Muscle layer of duodenum (tissue), 2 donors: Measurements from ENCODE around the gene RFK.
"Not testable (repeated sequence)": the region's sequence is repeated elsewhere in the genome, so short reads cannot be mapped to it uniquely, and the experiment has no call there.

Source experiments
- H3K27ac ChIP-seq: one replicate; pipeline ENCODE4 v1.7.0; 2013; ENCODE audit warnings: mild to moderate bottlenecking, low read length
- H3K27me3 ChIP-seq: one replicate; pipeline ENCODE4 v1.7.0; 2013; ENCODE audit warnings: low read depth, mild to moderate bottlenecking, control low read depth, low read length
- H3K36me3 ChIP-seq, 2 donors: one replicate each; pipeline ENCODE4 v1.7.0; 2013; ENCODE audit warnings: low read length in 2 of 2, control low read depth in 1 of 2, mild to moderate bottlenecking in 1 of 2; ENCODE audit not compliant: insufficient read depth in 2 of 2, control insufficient read depth in 1 of 2
- H3K4me1 ChIP-seq, 2 donors: one replicate each; pipeline ENCODE4 v1.7.0; 2013; ENCODE audit warnings: low read length in 2 of 2, mild to moderate bottlenecking in 2 of 2, control low read depth in 1 of 2, moderate library complexity in 1 of 2; ENCODE audit not compliant: insufficient read depth in 2 of 2, control insufficient read depth in 1 of 2
- H3K4me3 ChIP-seq, 2 donors: one replicate each; pipeline ENCODE4 v1.7.0; 2013; ENCODE audit warnings: low read length in 2 of 2, low read depth in 1 of 2, mild to moderate bottlenecking in 1 of 2
- H3K9me3 ChIP-seq, 2 donors: one replicate each; pipeline ENCODE4 v1.7.0; 2013; ENCODE audit warnings: low read length in 2 of 2, control low read depth in 1 of 2, mild to moderate bottlenecking in 1 of 2; ENCODE audit not compliant: control insufficient read depth in 1 of 2
- donor health status: healthy.

Gene RFK

DNA sequence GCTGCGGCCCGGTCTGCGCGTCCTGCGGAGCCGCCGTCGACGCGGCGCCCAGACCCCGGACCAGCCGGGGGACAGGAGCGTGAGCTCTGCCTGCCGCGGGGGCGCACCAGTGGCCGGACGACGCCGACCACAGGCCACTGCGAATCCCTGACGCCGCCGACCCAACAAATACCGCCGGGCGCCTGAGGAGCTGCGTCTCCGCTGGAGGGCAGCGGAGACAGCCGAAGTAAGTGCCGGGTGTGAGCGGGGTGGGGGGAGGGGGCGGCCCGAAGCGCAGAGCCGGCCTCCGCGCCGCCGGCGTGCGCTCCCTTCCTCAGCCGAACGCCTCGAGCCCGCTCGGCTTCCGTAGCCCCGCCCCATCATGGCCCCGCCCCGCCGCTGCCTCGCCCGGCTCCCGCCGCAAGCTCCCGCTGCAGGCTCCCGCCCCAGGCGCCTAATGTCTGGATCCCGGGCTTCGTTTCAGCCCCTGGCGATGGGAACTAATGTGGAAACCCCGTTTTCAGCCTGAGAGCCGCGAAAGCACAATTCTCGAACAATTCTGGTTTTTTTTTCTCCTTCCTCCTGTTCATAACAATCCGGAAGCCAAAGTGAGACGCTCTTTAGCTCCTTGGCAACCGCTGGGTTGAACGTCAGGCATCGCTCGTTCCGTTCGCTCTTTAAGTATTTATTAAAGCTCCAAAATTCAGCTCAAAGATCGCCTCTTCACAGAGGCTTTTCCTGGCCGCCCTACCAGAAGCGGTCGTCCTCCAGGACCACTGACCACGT lies at the start of gene RFK:
TSS of gene RFK (minus strand) at position 232 of the 765 bp plus-strand sequence. CDS start 255 bp downstream, outside the sequence.
- no peaks in the 10 kb centered on the region for H3K27me3 ChIP-seq
- peaks cover 7 to 13% of the 10 kb centered on the region in 2 donors for H3K4me1 ChIP-seq
- peak within 1 kb of the TSS; percentile 89 to 97 for H3K4me3 ChIP-seq
- H3K27ac ChIP-seq = peak within 1 kb of the TSS; percentile 99
- peaks cover 0 to 4% of the 10 kb centered on the region in 2 donors for H3K36me3 ChIP-seq
- H3K9me3 ChIP-seq = no peaks in the 10 kb centered on the region

DNA sequence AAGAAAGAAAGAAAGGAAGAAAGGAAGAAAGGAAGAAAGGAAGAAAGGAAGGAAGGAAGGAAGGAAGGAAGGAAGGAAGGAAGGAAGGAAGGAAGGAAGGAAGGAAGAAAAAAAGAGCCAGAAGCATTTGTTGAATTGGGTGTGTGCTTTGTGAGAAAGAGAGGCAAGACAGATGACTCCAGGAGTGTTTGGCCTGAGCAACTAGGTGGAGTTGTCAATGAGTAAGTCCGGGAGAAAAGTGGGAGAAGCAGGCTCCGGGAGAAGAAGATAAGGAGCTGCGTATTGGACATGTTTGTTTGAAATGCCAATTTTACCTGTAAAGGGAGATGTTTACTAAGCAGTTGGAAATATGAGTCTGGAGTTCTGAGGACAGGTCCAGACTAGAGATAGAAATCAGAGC lies 49.7 kb upstream of the RFK start:
- Histone ChIP-seq H3K9me3 (no peaks in the 10 kb centered on the region), H3K27ac (no peak overlapping the region), H3K27me3 (no peaks in the 10 kb centered on the region), H3K36me3 (no peaks in the 10 kb centered on the region), H3K4me3 (no peak overlapping the region), H3K4me1 (peaks cover 0 to 4% of the 10 kb centered on the region in 2 donors)

DNA sequence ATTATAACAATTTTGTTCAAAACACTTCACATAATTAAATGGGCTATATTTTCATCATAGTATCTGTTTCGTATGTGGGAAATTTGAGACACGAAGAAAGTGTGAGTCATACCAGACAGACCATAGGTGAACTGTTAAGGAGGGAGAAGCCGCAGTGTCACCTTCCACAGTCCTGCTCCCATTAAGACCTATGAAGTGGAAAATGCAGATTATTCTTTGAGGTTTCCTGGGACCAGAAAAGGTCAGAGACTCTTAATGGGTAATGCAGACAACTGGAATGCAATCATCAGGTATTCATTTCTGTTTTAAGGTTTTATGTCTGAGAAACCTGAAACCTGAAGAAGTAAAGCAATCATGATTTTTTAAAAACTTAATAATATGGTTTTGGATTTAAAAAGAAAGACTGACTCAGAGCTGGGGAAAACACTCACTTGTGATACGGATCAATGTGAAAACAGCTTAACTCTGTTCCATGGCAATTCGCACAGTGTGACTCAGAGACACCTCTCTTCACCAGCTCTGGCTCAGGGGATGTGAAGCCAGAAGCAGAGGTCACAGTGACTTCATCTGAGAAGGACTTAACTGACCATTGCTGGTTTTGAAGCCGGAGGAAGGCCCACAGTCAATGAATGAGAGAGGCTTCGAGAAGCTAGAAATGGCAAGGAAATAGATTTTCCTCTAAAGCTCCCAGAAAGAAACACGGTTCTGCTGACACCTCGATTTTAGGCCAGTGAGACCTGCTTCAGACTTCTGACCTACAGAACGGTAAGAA lies 47.5 kb upstream of the RFK start:
- no peaks in the 10 kb centered on the region for H3K9me3 ChIP-seq
- H3K4me1 ChIP-seq = no peaks in the 10 kb centered on the region
- H3K4me3 ChIP-seq = no peak overlapping the region
- H3K27ac ChIP-seq = no peak overlapping the region
- no peaks in the 10 kb centered on the region for H3K27me3 ChIP-seq
- no peaks in the 10 kb centered on the region for H3K36me3 ChIP-seq

DNA sequence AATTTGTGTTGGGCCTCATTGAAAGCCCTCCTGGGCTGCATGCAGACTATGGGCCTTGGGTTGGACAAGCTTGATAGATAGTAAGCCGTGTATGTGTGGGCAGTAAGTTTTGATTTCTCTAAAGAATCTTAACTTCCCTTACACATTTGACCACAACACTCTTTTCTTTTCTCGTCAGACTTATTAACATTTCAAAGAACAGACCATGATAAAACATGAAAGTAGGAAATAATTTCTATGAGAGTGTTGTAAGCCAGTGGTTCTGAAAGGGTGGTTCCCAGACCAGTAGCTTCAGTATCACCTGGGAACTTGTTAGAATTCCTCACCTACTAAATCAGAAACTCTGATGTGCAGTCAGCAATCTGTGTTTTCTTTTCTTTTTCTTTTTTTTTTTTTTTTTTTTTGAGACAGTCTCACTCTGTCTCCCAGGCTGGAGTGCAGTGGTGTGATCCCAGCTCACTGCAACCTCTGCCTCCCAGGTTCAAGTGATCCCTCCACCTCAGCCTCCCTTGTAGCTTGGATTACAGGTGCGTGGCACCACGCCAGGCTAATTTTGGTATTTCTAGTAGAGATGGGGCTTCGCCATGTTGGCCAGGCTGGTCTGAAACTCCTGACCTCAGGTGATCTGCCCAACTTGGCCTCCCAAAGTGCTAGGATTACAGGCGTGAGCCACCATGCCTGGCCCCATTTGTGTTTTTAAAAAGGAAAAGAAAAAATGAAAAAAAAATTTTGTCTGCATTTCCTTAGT lies 44.8 kb upstream of the RFK start:
- H3K27me3 ChIP-seq = no peaks in the 10 kb centered on the region
- H3K9me3 ChIP-seq = no peaks in the 10 kb centered on the region
- H3K4me1 ChIP-seq = no peaks in the 10 kb centered on the region
- H3K4me3 ChIP-seq = no peak overlapping the region
- no peak overlapping the region for H3K27ac ChIP-seq
- H3K36me3 ChIP-seq = no peaks in the 10 kb centered on the region

DNA sequence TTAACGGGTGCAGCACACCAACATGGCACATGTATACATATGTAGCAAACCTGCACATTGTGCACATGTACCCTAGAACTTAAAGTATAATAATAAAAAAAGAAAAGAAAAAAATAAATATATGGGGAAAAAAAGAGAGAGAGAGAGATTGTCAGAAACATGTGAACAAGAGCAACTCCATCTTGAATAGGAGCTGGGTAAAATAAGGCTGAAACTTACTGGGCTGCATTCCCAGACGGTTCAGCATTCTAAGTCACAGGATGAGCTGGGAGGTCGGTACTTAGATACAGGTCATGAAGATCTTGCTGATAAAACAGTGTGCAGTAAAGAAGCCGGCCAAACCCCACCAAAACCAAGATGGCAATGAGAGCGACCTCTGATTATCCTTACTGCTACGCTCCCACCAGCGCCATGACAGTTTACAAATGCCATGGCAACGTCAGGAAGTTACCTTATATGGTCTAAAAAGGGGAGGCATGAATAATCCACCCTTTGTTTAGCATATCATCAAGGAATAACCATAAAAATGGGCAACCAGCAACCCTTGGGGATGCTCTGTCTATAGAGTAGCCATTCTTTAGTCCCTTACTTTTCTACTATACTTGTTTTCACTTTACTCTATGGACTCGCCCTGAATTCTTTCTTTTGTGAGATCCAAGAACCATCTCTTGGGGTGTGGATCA lies 42.9 kb upstream of the RFK start:
- H3K36me3 ChIP-seq, H3K9me3 ChIP-seq, H3K4me3 ChIP-seq, H3K27ac ChIP-seq, H3K4me1 ChIP-seq, H3K27me3 ChIP-seq: not testable (repeated sequence)

DNA sequence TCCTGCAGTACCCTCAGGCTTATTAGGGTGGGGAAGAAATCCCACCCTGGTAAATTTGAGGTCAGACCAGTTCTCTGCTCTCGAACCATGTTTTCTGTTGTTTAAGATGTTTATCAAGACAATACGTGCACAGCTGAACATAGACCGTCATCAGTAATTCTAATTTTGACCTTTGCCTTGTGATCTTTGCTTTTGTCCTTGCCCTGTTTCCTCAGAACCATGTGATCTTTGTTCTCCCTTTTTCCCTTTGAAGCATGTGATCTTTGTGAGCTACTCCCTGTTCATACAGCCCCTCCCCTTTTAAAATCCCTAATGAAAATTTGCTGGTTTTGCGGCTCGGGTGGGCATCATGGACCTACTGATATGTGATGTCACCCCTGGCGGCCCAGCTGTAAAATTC lies 40.7 kb upstream of the RFK start:
- not testable (repeated sequence) for H3K4me3 ChIP-seq, H3K27ac ChIP-seq, H3K27me3 ChIP-seq, H3K36me3 ChIP-seq, H3K9me3 ChIP-seq, H3K4me1 ChIP-seq

DNA sequence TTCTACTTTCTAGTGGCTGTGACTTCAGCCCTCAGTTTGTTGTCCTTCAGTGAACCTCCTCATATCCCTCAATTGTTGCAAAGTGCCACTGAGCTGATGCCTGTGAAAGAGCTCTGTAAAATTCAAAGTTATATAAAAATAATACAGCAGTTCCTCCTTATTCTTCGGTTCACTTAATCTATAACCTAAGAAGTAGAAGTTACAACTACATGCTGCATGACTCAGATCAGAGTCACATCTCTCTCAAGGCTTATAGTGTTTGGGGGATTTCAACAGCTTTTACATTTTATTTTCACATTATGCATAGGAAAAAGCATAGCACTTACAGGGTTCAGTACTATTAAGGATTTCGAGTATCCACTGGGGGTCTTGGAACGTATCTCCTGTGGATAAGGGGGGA lies 39.6 kb upstream of the RFK start:
- Histone ChIP-seq H3K4me1 (no peaks in the 10 kb centered on the region), H3K36me3 (no peaks in the 10 kb centered on the region), H3K9me3 (no peaks in the 10 kb centered on the region), H3K4me3 (no peak overlapping the region), H3K27me3 (no peaks in the 10 kb centered on the region), H3K27ac (no peak overlapping the region)

DNA sequence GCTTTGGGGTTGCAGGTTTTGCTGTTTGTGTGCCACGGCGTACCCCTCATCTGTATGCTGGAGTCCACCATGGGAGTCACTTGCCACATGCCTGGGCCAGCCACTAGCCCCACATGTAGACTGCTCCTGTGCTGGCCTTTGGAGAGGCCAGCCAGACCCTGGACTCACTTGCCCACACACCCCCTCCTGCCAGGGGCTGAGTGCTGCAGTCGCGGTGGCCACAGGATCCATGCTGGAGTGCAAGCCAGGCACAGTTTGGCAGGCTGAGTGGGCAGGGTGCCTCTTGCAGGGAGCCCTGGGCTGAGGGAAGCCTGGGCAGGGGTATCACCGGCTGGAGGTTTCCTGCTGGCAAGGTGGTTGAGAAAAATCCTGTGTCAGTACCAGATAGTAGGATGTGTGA lies 39.2 kb upstream of the RFK start:
- Histone ChIP-seq H3K27me3 (no peaks in the 10 kb centered on the region), H3K4me3 (no peak overlapping the region), H3K36me3 (no peaks in the 10 kb centered on the region), H3K4me1 (no peaks in the 10 kb centered on the region), H3K9me3 (no peaks in the 10 kb centered on the region), H3K27ac (no peak overlapping the region)

DNA sequence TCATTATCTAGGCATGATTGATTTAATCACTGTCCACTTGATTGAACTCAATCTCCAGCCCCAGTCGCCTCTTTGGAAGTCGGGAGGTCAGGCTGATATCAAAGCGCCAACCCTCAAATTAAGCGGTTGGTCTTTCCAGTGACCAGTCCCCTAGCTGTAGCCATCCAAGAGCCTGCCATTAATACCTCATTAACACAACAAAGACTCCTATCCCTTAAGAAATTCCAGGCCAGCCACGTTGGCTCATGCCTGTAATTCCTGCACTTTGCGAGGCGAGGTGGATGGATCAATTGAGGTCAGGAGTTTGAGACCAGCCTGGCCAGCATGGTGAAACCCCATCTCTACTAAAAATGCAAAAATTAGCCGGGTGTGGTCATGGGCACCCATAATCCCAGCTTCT lies 37.4 kb upstream of the RFK start:
- no peaks in the 10 kb centered on the region for H3K9me3 ChIP-seq
- no peaks in the 10 kb centered on the region for H3K36me3 ChIP-seq
- H3K4me3 ChIP-seq = no peak overlapping the region
- no peaks in the 10 kb centered on the region for H3K27me3 ChIP-seq
- H3K27ac ChIP-seq = no peak overlapping the region
- no peaks in the 10 kb centered on the region for H3K4me1 ChIP-seq

DNA sequence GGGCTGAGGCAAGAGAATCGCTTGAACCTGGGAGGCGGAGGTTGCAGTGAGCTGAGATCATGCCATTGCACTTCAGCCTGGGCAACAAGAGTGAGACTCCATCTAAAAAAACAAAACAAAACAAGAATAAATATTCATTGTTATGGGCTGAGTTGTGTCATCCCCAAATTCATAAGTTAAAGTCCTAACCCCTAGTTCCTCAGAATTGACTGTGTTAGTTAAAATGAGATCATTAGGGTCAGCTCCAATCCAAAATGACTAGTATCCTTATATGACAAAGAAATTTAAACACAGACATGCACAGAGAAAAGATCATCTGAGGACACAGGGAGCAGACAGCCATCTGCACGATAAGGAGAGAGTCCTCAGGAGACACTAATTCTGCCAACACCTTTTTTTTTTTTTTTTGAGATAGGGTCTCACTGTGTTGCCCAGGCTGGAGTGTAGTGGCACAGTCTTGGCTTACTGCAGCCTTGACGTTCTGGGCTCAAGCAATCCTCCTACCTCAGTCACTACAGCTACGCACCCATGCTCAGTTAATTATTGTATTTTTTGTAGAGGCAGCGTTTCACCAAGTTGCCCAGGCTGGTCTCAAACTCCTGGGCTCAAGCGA lies 32.7 kb upstream of the RFK start:
- Histone ChIP-seq H3K27me3 (no peaks in the 10 kb centered on the region), H3K27ac (no peak overlapping the region), H3K36me3 (no peaks in the 10 kb centered on the region), H3K4me3 (no peak overlapping the region), H3K4me1 (no peaks in the 10 kb centered on the region), H3K9me3 (no peaks in the 10 kb centered on the region)
